Right ventricle myocardium inferior (tissue), 1 donor: ENCODE measurements around the gene C1QL2. TPM values are rescaled to one million over a fixed set of nuclear protein-coding genes. Genes with fewer than 3 reads are reported as not detected.

Source experiments
- ATAC-seq: fragments of 200-7000 bp; cut with Tn5 transposase; one replicate; pipeline ENCODE4 v1.9.1; 2020; ENCODE audit warnings: mild to moderate bottlenecking, moderate library complexity
- DNase-seq: peaks from one replicate; pipeline ENCODE4 v3.0.0; 2021; ENCODE audit errors: missing footprints
- intact Hi-C: fragments of 100-400 bp; cut with DNase I; formaldehyde crosslinking; loops from one replicate; pipeline ENCODE4 v1.11.0; 2022
- total RNA-seq: library from RNA; stranded (reverse); fragmentation: NEBNext Ultra II Directional; extraction: Animal tissue kit (Norgen Biotek cat#: 25700); gene quantifications from one replicate; pipeline ENCODE4 v1.2.1, GENCODE V29; 2021
- donor health status: DM: no; HTN: yes; CAD: no; lungs with severe emphysema.

Gene C1QL2
- total RNA-seq, 1 donor from 2014 or later = not detected

- intact Hi-C loops = no loop called here
- DNase-seq (no peak), ATAC-seq (no peak)
These were observed 22.8 kb upstream of the C1QL2 start for GRCh38 chr2:119181391-119181790.

GRCh38 chr2:119180892-119181291 is 22.3 kb upstream of the C1QL2 start:
- intact Hi-C loops = no loop called here
- ATAC-seq = no peak
- DNase-seq = no peak

- no peak for DNase-seq
- intact Hi-C loops = no loop called here
- no peak for ATAC-seq
These were observed 21.4 kb upstream of the C1QL2 start for GRCh38 chr2:119179991-119180390.

DNA sequence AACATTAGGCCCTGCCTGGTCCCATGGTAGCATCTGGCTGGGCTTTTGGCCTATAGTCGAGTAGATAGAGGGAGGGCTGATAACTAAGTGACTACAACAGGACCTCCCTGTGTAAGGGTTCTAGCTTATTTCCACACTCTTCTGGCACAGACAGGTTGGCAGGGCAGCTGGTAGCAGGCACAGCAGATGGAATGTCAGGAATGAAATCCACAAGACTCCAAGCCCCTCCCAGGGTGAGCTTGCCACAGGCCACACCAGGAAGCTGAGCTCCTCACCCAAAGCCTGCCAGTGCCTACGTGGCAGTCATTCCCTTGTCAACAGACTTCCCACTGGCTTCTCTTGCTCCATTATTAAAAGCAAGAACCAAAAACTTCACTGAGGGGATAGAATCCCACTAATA is 20.7 kb upstream of the C1QL2 start:
- intact Hi-C loops = no loop called here
- ATAC-seq (peak; percentile 42), DNase-seq (no peak)

DNA sequence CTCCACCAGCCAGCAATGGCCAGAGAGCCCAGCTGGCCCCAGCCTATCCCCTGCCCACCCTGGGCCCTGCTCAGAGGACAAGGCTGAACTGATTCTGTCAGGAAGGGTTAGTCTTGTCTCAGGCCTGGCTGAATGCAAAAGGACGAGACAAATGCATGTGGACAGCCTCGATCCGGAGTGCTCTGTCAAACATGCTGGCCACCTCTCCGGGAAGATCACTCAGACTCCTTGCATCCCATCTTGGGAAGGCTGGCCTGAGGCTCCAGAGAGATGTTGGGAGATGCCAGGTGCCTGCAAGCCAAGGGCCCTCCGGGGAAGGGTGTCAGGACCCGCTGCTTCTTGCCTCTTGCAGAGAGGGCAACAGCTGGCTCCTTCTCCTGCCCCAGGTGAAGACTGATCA is 20.2 kb upstream of the C1QL2 start:
- DNase-seq (no peak), ATAC-seq (no peak)
- intact Hi-C loops = no loop called here

DNA sequence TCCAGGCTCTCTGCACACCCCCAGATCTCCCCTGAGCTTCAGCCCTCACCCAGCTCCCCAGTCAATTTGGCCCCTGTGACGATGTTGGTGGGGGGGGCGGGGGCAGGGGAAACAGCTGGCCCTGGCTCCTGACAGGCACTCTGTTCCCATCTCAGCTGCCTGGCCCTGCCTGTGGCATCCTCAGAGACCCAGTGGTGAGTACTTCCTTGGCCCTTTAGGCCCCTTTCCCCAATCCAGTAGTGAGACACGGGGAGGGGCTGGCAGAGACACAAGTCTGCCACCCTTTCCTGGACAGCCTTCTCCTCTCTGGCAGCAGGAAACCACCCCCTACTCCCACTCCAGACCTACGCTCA is 19.3 kb upstream of the C1QL2 start:
- intact Hi-C loops = no loop called here
- ATAC-seq (no peak), DNase-seq (no peak)

GRCh38 chr2:119177171-119177837 is 18.8 kb upstream of the C1QL2 start:
- DNase-seq (no peak), ATAC-seq (no peak)
- intact Hi-C loops = no loop called here

DNA sequence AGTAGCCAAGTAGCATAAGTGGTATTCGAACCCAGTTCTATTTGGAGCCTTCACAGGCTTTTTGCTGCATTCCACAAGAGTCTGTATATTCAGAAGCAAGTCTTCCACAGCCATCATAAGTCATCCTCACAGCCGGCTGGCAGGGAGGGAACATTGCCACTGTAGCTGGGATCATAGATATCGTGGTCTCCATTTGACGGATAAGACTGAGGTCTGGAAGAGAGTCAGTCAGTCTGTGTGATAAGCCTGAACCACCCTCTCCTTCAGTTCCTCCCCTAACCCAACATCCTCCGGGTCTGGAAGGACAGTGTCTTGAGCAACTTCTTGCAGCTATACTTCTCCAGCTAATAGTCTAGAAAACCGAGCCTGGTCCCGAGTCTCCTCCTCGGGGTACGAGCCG is 17.0 kb upstream of the C1QL2 start:
- intact Hi-C loops = no loop called here

DNA sequence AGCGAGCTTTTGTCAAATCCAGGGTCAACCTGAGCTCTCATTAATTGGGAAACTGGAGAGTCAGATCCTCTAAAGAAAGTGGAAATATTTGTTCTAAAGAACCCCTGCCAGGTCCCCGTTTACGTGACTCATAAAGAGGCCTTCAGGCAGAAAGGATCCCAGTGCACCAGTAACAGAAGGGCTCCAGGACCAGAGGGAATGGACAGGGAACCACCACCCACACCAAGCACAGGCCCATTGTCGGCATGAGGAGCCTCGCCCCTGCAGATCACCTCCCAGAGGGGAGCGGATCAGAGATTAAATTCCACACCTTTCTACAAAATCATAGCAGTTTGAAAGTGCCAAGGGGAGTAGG is 16.4 kb upstream of the C1QL2 start:
- ATAC-seq (no peak), DNase-seq (no peak)
- intact Hi-C loops = loop anchor here (5.0 kb wide), 1 partner anchor 163 kb away; no protein-coding TSS in a partner anchor

More for the DNA sequence above, 17.0 kb upstream of the C1QL2 start:
- ATAC-seq = no peak
- DNase-seq = no peak

- intact Hi-C loops = loop anchor here (5.0 kb wide), 1 partner anchor 162 kb away; no protein-coding TSS in a partner anchor
- ATAC-seq (no peak), DNase-seq (no peak)
These were observed 15.9 kb upstream of the C1QL2 start for GRCh38 chr2:119174216-119174992.

DNA sequence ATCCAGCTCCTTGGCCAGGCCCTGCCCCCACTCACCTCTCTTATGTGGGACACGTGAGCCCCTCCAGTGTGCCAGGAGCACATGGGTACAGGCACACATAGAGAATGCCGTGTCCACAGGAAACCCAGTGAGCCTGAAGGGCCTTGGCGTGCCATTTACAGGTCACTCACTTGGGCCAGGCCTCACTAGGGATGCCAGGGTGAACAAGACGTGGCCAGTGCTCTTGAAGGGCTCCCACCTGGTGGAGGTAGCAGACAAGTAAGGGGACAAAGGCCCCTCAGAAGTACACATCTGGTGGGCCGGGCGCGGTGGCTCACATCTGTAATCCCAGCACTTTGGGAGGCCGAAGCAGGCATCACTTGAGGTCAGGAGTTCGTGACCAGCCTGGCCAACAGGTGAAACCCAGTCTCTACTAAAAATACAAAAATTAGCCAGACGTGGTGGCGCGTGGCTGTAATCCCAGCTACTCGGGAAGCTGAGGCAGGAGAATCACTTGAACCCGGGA is 15.1 kb upstream of the C1QL2 start:
- ATAC-seq (no peak), DNase-seq (no peak)
- intact Hi-C loops = loop anchor here (5.0 kb wide), 1 partner anchor 161 kb away; no protein-coding TSS in a partner anchor

GRCh38 chr2:119170504-119170903 is 12.0 kb upstream of the C1QL2 start:
- no peak for DNase-seq
- ATAC-seq = no peak
- intact Hi-C loops = loop anchor here (5.0 kb wide), 1 partner anchor 158 kb away; no protein-coding TSS in a partner anchor

DNA sequence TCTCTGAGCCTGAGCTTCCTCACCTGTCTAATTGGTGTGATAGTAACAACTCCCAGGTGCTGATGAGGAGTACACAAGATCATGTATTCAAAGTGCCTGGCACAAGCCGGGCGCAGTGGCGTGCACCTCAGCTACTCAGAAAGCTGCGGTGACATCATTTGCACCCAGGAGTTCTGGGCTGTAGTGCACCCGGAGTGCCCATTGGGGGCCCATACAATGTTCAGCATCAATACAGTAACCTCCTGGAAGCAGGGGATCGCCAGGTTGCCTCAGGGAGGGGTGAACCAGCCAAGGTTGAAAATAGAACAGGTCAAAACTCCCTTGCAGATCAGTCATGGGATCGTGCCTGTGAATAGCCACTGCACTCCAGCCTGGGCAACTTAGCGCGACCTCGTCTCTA is 11.2 kb upstream of the C1QL2 start:
- intact Hi-C loops = loop anchor here (5.0 kb wide), 1 partner anchor 157 kb away; no protein-coding TSS in a partner anchor
- DNase-seq = no peak
- no peak for ATAC-seq

DNA sequence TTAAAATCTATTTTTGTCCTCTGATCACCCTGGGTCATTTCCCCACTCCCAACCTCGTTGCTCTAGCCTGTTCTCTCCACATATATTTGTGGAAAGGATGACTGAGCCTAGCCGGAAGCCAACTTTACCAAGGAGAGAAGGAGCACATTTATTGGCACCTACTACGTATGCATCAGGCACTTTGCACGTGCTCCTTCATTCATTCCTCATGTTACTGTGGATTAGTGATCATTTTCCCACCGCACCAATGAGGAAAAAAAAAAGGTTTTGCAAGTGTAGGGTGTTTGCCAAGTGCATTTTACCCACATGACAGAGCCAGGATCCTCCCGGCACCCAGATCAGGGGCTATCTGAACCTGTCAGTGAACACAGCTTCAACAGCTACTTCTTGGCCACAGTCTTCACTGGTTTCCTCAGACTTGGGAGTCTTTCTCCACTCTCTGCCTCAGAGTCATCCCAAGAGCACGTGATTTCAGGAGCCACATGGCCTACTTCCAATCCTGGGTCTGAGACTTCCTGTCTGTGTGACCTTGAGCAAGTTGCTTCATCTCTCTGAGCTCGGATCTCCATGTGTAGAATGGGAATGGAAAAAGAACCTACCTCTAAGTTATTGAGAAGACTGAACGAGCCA is 1.9 kb upstream of the C1QL2 start:
- ATAC-seq (no peak), DNase-seq (no peak)
- intact Hi-C loops = no loop called here

DNA sequence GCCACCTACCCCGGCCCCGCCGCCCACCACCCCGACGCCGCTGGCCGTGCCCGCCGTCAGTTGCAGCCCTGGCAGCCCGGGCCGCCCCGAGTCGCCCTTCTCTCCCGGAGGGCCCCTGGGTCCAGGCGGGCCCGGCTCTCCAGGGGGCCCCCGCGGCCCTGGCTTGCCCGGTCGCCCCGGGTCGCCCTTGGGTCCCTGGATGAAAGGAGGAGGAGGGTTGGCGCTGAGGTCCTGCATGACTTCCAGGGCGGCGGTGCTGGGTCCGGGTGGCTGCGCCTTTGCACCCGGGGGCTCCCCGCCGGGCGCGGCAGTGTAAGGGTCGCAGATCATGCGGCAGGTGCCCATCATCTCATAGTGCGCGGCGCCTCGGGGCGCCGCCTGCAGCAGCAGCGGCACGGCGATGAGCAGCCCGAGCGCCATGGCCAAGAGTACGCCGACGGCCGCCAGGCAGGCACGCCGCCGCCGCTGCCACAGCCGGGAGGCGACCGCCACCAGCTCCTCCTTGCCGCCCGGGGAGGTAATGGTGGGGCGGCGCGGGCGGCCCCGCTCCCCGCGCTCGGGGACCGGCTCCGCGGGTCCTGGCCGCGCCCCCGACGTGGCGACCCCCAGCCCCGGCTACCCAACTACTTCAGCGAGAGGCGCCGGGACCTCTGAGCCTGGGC is 570 bp downstream of the C1QL2 start:
- ATAC-seq (no peak), DNase-seq (no peak)
- intact Hi-C loops = no loop called here

- DNase-seq (no peak), ATAC-seq (no peak)
- intact Hi-C loops = no loop called here
These were observed 1.4 kb downstream of the C1QL2 start for GRCh38 chr2:119156891-119157773.

- ATAC-seq (no peak), DNase-seq (no peak)
- intact Hi-C loops = no loop called here
These were observed 2.3 kb downstream of the C1QL2 start for GRCh38 chr2:119156105-119156890.

GRCh38 chr2:119155633-119156032 is 2.9 kb downstream of the C1QL2 start:
- no peak for DNase-seq
- intact Hi-C loops = no loop called here
- no peak for ATAC-seq
